Measurements from ENCODE around the gene ST6GALNAC5.

The ST6GALNAC5 gene

DNA sequence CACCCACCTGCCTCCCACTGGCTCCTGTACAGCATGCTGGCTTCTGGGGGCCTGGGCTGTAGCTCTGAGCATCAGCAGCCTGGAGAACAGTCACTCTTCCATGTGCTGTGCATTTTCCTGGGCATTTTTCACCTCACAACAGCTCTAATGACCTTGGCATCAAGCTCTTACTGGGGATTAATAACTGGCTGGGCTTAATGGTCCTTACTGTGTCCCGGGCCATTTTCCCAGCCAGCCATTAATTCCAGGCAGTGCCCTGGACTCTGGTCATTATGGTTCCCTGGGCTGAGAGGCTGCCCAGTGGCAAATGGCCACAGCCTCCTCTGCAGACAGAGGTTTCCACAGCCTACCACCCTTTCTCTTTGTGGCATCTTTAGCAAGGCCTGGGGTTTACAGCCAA lies 171.8 kb downstream of the ST6GALNAC5 start:
- DNase-seq (ENCODE audit: low read depth) = no peak
- TF ChIP-seq, protein P1, sequence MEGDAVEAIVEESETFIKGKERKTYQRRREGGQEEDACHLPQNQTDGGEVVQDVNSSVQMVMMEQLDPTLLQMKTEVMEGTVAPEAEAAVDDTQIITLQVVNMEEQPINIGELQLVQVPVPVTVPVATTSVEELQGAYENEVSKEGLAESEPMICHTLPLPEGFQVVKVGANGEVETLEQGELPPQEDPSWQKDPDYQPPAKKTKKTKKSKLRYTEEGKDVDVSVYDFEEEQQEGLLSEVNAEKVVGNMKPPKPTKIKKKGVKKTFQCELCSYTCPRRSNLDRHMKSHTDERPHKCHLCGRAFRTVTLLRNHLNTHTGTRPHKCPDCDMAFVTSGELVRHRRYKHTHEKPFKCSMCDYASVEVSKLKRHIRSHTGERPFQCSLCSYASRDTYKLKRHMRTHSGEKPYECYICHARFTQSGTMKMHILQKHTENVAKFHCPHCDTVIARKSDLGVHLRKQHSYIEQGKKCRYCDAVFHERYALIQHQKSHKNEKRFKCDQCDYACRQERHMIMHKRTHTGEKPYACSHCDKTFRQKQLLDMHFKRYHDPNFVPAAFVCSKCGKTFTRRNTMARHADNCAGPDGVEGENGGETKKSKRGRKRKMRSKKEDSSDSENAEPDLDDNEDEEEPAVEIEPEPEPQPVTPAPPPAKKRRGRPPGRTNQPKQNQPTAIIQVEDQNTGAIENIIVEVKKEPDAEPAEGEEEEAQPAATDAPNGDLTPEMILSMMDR (conservative IDR thresholded peaks at IDR 0.05; ENCODE audit: low read depth, low read length) = no peak
- no peak overlapping the region for H3K4me3 ChIP-seq (ENCODE audit: low read length)

GRCh38 chr1:77039739-77040138 lies 172.5 kb downstream of the ST6GALNAC5 start:
- TF ChIP-seq, protein P1 (conservative IDR thresholded peaks at IDR 0.05; ENCODE audit: low read depth, low read length) = no peak
- DNase-seq (ENCODE audit: low read depth) = peak; percentile 15
- no peak overlapping the region for H3K4me3 ChIP-seq (ENCODE audit: low read length)

DNA sequence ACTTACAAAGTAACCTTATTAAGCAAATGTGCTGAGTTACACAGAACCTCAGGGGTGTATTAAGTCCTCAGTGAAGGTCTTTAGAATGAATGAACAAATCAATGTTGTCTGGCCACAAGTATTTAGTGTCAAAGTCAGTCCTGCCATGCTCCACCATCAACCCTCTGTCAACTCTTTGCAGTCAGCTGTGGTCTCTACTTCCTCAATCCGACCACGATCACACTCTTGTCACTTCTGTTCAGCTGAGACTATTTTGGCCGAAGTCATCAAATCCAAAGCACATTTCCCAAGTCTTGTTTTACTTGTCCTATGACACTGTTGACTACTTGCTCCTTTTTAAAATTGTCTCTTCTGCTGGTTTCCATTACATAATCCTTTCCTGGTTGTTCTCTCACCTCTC lies 173.5 kb downstream of the ST6GALNAC5 start:
- no peak overlapping the region for H3K4me3 ChIP-seq (ENCODE audit: low read length)
- TF ChIP-seq, protein P1 (conservative IDR thresholded peaks at IDR 0.05; ENCODE audit: low read depth, low read length) = no peak
- no peak for DNase-seq (ENCODE audit: low read depth)

- no peak overlapping the region for H3K4me3 ChIP-seq (ENCODE audit: low read length)
- DNase-seq (ENCODE audit: low read depth) = no peak
- TF ChIP-seq, protein P1 (conservative IDR thresholded peaks at IDR 0.05; ENCODE audit: low read depth, low read length) = no peak
These were observed 177.0 kb downstream of the ST6GALNAC5 start for GRCh38 chr1:77044133-77044849.

DNA sequence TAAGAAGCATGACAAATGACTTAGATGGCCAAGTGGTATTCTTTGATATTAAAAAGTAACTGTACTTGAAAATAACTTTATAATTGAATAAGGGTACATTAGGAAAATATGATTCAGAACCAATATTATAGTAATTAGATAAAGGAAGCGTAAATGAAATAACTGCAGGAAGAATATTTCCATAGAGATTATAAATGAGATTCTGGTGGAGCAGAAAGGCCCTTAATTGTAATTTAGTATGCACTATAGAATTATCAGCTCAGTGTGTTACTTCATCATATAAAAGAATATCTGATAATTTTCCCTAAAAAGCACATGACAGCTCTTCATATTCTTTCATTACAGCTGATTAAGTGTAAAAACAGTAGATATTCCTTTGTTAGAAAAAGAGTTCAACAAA lies 180.3 kb downstream of the ST6GALNAC5 start:
- TF ChIP-seq, protein P1 (conservative IDR thresholded peaks at IDR 0.05; ENCODE audit: low read depth, low read length) = no peak
- H3K4me3 ChIP-seq (ENCODE audit: low read length) = no peak overlapping the region
- DNase-seq (ENCODE audit: low read depth) = no peak

GRCh38 chr1:77047978-77048614 lies 180.8 kb downstream of the ST6GALNAC5 start:
- DNase-seq (ENCODE audit: low read depth) = no peak
- no peak overlapping the region for H3K4me3 ChIP-seq (ENCODE audit: low read length)
- TF ChIP-seq, protein P1 (conservative IDR thresholded peaks at IDR 0.05; ENCODE audit: low read depth, low read length) = no peak

DNA sequence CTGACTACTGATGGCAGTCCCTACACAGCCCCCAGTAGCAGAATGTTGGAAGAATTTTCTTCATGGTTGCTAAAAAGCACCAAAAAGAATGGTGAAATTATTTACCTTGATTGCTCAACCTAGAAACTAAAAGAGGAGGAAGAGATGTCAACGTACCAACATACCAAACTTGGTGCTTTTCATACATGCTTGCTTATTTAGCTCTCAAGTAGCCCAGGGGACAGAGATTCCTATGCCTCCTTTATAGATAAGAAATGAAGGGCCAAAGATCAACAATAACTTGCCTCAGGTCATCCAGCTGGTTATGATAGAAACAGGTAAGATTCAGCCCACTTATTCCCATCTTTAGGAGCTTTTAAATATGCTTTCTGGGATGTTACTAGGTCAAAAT lies 181.3 kb downstream of the ST6GALNAC5 start:
- DNase-seq (ENCODE audit: low read depth) = no peak
- TF ChIP-seq, protein P1 (conservative IDR thresholded peaks at IDR 0.05; ENCODE audit: low read depth, low read length) = no peak
- H3K4me3 ChIP-seq (ENCODE audit: low read length) = no peak overlapping the region

Data from retinal pigment epithelial cell (primary cell).